HG03039 (cell line): ENCODE data around the gene ANO1.
"Not testable (repeated sequence)": the region's sequence is repeated elsewhere in the genome, so short reads cannot be mapped to it uniquely, and the experiment has no call there.

Source experiments
- ATAC-seq: cut with Tn5 transposase; IDR thresholded peaks from one replicate; pipeline ENCODE4 v1.9.1; 2021; ENCODE audit warnings: mild to moderate bottlenecking, moderate library complexity; ENCODE audit not compliant: unreplicated experiment

The ANO1 gene

DNA sequence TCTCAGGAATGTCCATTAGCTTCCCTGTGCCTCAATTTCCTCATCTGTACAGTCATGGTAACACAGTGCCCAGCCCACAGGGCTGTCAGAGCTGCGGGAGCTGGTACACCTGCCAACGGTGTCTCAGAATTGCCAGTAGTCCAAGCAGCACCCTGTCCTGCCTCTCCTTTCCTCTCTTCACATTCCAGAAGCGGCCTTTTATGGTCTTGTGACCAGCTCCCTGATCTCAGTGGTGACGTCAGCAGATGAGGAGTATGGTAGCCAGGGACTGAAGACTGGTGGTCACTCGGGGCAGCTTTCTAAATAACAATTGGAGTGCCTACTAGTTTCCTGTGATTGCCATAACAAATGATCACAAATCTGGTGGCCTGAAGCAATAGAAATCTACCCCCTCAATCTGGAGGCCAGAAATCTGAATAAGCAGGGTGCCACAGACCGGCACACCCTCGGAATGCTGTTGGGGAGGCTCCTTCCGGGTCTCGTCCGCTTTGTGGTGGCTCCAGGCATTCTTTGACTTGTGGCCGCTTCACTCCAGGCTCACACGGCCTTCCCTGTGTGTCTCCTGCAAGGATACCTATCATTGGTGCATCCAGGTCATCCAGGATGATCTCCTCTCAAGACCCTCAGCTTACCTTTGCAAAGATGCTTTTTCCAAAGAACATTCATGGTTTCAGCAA, 127.1 kb downstream of the ANO1 start:
- ATAC-seq = no peak

DNA sequence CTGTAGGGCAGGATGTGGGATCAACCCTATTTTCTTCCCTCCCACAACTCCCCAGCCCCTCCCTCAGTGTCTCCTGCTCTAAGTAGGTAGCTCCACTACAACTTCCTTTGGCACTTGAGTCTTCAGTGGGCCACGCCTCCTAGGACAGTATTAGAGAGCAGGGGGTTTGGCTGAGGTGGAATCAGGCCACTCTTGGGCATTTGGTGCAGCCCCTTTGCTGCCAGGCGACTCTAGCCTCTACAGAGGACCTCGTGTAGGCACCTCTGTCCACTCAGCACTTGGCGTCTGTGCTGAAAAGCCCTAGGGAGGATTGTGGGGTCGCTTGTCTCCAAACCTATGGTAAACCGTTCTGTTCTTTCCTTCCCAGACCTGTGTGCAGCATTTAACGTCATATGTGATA, 127.6 kb downstream of the ANO1 start:
- no peak for ATAC-seq

DNA sequence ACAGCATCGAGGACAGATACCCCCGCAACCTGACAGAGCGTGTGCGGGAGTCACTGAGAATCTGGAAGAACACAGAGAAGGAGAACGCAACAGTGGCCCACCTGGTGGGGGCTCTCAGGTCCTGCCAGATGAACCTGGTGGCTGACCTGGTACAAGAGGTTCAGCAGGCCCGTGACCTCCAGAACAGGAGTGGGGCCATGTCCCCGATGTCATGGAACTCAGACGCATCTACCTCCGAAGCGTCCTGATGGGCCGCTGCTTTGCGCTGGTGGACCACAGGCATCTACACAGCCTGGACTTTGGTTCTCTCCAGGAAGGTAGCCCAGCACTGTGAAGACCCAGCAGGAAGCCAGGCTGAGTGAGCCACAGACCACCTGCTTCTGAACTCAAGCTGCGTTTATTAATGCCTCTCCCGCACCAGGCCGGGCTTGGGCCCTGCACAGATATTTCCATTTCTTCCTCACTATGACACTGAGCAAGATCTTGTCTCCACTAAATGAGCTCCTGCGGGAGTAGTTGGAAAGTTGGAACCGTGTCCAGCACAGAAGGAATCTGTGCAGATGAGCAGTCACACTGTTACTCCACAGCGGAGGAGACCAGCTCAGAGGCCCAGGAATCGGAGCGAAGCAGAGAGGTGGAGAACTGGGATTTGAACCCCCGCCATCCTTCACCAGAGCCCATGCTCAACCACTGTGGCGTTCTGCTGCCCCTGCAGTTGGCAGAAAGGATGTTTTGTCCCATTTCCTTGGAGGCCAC, 128.3 kb downstream of the ANO1 start:
- no peak for ATAC-seq

DNA sequence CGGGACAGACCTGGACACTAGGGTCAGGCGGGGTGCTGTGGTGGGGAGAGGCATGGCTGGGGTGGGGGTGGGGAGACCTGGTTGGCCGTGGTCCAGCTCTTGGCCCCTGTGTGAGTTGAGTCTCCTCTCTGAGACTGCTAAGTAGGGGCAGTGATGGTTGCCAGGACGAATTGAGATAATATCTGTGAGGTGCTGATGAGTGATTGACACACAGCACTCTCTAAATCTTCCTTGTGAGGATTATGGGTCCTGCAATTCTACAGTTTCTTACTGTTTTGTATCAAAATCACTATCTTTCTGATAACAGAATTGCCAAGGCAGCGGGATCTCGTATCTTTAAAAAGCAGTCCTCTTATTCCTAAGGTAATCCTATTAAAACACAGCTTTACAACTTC, 128.9 kb downstream of the ANO1 start:
- ATAC-seq = no peak

DNA sequence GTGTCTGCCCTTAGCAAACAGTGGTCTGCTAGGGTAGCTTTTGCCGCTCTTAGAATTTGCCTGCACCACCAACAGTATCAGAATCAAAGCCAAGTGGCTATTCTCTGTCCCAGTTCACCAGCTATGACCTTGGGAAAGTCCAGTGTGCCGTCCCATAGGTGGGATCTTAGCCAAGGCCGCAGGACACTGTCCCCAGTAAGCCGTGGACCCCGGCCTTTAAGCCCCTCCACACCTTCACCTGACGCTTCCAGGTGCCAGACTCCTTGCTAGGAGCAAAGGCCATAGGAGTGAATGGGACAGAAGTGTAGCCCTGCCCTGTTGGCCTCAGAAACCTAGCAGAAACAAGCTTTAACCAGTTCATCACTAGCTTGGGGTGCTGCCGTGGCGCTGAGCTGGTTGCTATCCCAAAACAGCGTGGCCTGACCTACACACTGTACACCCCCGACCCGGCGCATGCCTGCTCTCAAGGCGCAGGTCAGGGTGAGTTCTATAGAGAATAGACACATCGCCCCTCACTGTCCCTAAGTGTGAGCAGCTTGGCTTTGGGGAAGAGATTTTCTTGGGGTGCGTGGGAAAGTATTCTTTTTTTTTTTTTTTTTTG, 129.5 kb downstream of the ANO1 start:
- ATAC-seq = no peak

DNA sequence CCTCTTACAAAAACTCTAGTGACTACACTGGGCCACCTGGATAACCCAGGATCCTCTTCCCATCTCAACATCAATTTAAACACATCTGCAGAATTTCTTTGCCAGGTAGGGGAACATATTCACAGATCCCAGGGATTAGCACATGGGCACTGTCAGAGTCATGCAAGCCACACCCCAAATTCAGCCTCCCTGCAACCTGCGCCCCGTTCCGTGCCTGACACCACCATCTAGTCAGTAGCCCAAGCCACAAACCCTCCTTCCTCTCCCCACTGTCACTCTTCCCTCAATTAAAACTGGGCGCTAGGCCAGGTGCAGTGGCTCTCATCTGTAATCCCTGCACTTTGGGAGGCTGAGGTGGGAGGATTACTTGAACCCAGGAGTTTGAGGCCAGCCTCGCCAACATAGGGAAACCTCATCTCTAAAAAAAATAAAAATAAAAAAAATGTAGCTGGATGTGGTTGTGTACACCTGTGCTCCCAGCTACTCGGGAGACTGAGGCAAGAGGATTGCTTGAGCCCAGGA, 131.3 kb downstream of the ANO1 start:
- ATAC-seq = no peak

DNA sequence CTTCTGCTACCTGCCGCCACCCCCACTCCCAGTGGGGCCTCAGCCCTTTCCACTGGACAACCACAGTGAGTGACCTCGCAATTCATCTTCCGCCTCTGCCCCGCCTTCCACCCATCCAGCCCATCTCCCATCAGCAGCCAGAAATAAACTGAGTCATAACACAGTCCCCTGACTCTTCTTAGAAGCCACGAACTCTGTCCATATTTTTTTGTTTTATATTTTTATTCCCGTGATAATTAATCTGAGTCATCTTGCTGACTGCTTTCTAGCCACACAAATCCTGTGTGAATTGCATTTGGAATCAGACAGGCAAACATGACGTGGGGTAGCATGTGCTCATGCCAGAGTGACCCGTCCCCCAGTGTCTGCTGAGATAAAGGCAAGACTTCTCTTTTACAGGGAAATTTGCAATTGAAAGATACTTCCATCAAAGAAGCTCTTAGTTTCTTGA, 132.0 kb downstream of the ANO1 start:
- ATAC-seq = no peak

DNA sequence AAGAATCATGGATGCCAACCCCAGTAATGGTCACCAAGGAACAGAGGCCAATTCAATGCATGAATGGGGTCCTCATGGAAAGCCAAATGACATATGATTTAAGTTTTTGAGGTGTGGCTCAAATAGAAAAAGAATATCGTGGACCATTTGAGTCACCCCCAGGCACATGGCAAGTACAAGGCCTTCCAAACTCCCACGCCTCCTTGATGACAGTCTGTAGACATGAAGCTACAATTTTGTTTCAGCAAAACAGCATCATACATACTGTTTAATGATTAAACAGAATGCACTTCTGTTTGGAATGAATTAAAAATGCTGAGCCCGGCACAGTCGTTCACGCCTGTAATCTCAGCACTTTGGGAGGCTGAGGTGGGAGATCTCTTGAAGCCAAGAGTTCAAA, 132.4 kb downstream of the ANO1 start:
- no peak for ATAC-seq

DNA sequence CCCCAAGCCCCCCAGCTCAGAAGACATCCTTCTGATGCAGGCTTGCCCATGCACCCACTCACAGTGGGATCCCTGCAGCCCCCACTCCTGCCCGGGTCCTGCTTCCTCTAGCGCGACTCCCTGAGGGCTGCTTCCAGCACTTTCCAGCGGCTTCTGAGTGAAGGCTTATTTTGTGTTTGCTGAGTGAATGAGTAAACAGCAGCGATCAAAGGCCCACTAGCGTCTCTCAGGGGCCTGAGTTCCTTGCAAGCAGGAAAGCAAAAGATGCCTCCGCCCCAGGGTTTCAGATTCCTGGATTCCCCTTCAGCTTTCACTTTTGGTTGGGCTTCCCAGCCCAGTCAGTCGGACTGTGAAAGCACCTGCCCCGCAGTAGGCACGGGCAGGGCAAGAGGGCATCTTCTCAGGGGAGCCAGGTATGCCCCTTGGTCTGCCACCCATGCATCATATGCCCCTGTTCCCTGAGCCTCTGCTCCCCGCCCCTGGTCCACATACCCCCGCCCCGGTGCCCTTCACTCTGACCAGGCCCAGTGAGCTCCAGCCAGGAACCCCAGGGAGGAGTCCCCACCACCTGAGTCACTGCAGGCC, 134.2 kb downstream of the ANO1 start:
- ATAC-seq = no peak

DNA sequence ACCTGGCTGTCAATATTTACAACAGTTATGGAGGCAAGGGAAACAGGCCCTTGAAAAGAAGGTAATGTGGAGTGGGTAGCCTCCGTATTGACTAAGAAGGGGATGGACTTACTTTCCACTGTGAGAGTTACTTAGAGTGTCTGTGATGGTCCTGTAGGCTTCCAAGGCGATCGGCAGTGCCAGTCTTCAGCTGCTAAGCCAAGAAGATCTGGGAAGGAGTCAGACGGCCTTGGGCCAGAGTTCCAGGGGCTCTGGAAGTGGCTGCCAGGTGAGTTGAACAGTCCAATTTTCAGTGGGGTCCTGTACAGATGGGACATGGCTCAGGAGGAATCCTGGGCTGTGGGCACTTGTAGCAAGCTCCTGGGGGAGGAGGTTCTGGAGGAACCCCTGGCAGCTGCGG, 139.3 kb downstream of the ANO1 start:
- ATAC-seq = not testable (repeated sequence)

DNA sequence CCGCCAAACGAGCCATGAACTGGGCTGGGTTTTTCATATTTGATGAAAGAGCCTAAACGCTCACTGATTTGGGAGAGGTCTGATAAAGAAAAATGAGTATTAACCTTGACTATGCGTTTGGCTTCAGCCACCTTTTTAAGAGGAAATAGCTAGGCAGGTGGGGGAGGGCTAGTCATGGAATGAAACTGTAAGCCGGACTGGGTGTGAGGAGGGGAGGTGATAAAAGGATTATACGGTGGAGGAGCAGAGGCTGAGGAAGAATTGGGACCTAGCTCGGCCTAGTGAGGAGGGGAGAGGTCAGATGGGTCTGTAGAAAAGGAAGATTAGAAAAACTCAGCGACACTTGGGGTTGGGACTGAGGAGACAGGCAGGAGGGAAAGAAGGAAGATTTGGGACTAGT, 140.0 kb downstream of the ANO1 start:
- ATAC-seq = not testable (repeated sequence)

DNA sequence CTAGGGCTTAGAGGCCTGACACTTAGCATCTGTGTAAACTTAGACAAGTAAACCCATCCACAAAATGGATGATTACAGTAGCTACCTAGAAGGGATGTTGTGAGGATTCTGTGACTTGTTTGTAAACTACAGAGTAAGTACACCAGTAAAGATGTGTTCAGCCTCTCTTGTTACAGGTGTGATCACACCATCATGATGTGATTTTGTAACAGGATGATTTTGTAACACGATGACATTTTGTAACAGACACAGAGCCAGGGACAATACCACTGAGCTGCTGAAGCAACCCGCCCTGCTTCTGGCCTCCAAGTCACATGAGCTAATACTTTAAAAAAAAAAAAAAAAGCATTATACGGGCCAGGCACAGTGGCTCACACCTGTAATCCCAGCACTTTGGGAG, 142.0 kb downstream of the ANO1 start:
- no peak for ATAC-seq

DNA sequence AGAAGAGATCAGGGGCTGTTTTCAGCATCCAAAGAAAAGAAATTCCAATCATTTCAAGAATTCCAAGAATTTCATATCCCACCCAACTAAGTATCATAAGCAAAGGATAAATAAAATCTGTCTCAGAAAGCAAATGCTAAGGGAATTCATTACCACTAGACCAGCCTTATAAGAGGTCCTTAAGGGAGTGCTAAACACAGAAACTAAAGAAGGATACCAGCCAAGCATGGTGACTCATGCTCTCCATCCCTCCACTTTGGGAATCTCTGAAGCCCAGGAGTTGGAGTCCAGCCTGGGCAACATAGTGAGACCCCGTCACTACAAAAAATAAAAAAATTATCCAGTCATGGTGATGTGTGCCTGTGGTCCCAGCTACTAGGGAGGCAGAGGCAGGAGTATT, 142.8 kb downstream of the ANO1 start:
- no peak for ATAC-seq

DNA sequence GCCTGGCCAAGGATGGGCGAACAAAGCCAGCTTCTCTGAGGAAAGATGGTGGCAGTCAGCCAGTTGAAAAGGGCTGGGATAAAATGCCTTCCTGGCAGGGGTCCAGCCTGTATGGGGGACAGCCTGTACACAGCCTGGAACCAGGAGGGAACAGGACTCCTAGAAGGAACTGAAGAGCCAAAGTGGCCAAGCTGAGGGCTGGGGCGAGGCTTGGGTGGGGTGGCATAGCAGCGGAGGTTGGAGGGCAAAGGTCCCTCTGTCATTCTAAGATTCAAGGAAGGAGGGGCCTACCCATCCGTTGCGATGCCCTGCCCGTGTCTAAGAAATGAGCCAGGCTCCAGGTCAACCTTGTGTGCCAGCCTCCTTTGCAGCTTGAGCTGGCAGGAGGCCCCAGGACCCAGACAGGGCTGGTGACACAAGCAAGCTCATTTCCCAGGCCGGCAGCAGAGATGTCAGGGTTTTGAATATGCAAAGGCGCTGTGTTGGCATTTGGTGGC, 147.6 kb downstream of the ANO1 start:
- no peak for ATAC-seq

DNA sequence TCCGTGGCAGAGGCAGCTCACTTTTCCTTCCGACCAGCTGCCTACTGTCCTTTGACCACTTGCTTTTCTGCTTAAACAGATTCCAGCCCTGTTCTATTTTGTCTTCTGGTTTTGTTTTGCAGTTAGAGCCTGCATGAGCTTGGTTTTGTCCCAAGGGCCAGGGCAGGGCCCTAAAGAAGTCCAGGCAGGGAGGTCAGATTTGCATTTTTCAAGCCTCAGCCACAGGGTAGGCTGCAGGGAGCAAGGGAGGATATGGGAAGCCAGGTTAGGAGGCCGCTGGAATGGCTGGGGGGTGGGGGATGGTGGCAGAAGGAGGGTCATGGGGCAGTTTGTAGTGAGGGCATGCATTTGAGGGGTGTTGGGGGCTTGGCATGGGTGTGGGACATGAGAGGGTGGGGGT, 148.1 kb downstream of the ANO1 start:
- ATAC-seq = no peak

DNA sequence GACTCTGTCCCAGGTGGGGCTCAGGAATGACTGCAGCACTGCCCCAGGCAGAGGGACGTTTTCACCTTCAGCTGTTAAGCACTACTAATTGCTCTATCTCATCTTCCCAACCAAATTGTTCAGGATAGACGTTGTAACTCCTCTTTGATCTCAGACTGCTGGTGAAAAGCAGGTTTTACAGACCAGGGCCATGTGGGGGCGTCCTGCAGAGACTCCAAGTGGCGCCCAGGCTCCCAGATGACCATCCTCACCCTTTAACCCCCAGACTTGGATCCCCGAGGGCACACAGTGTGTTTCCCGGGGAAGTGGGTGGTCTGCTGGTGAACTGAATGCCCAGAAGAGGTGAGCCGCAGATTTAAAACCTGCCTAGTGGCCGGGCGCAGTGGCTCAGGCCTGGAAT, 148.8 kb downstream of the ANO1 start:
- ATAC-seq = no peak

DNA sequence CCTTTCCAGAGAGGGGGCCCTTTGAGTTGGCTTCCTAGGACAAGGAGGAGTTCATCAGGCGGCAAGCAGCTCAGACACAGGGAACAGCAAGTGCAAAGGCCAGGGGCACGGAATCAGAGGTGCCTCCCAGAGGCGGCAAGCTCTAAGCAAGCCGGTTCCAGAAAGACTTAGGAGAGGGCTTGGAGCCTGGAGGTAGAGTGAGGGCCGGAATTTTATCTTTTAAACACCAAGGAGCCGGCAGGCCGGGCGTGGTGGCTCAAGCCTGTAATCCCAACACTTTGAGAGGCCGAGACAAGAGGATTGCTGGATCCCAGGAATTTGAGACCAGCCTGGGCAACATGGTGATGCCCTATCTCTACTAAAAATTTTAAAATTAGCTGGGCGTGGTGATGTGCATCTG, 151.6 kb downstream of the ANO1 start:
- no peak for ATAC-seq

DNA sequence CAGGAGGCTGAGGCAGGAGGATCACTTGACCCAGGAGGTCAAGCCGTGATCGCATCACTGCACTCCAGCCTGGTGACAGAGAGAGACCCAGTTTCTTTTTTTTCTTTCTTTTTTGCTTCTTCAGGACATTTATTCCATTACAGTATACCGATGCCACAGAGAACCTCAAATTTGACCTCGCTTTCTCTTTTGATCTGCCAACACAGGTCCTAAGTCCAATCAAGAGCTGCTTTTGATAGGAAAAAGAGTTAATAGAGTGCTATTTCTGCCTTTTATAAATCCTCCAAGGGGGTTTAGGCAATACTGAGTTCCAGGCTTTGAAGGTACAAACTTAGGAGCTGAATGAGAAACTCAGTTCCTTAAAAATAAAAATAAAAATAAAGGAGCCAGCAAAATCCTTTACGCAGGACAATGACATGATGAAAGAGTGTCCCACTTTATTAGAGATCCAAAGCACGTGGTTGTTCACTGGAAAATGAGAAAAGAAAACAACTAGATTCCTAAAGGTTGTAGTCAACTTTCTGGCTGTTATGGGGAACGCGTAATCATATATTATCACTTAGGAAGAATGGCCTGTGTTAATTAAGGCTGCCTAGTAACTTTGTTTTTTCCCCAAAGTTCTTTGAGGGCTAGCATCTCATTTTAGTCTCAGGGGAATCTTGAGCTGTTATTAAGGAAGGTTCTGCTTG, 152.2 kb downstream of the ANO1 start:
- ATAC-seq = no peak

DNA sequence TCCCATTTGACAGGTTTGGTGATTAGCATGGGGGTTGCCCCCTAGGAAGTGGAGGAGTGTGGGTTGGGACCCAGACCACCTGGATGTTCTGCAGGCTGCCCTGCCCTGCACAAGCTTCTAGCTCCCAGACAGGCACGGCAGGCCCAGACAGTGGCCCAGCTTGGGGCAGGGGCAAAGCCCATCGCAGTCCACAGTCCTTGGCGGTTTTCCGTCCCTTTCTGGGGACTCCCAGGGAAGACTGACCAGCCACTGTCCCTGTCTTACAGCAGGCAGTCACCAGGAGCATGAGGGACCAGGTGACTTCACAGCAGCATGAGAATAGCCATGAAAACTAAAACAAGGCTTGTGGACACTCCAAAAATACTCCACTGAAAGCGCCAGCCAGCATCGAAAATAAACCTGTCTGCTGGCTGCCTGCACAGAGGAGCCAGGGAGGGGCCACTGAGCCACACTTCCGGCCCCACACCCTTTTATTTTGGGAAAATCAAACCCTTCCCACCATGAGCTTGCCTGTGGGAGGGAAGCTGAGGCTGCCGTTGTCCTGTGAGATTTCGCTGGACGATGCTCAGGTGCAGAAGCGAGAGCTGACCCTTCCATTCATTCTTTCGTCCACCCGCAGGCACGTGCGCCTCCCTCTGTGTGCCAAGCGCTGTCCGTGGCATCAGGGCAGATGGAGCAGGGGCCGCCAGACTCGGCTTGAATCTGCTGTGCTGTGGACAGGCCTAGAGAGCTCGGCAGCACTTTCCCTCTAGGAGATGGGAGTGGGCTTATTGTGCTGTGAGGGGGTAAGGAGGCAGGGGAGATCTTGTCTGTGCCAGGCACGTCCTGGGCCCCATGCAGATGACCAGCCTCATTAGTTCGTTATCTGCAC, 153.0 kb downstream of the ANO1 start:
- no peak for ATAC-seq

DNA sequence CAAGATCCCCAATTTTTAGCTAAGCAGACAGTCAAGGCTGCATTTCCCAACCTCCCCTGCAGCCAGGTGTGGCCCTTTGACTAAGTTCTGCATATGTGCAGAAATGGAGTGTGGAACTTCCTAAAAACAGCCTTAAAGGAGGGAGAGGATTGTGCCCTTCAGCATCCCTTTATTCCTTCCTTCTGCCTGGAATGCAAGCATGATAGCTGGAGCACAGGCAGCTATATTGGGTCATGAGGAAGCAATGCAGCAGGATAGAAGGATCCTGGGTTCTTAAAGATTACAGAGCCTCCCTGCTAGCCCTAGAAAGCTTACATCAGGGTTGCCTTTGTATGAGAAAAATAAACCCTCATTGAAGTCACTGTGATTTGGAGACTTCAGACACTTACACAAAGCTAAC, 154.9 kb downstream of the ANO1 start:
- ATAC-seq = no peak
